Left kidney (tissue), 2 donors: ENCODE data around the gene SLCO4A1. TPM values are rescaled to one million over a fixed set of nuclear protein-coding genes. Genes with fewer than 3 reads are reported as not detected.

Experiments used
- DNase-seq: peaks from one replicate; pipeline ENCODE4 v3.0.0-alpha.2; 2013
- polyA plus RNA-seq: library from polyadenylated mRNA; unstranded; fragments of 120-200 nt; gene quantifications from one replicate; pipeline ENCODE4 v1.2.1, GENCODE V29; 2013; ENCODE audit not compliant: insufficient read length

SLCO4A1 gene
- polyA plus RNA-seq, 1 donor = 2.0 TPM

- no peak for DNase-seq
Observed at GRCh38 chr20:62606551-62607201, 35.6 kb upstream of the SLCO4A1 start.

- no peak for DNase-seq
Observed at GRCh38 chr20:62607366-62608217, 34.7 kb upstream of the SLCO4A1 start.

GRCh38 chr20:62608218-62608565 lies 34.1 kb upstream of the SLCO4A1 start:
- DNase-seq = no peak

GRCh38 chr20:62609279-62609720 lies 33.0 kb upstream of the SLCO4A1 start:
- no peak for DNase-seq

GRCh38 chr20:62609811-62610757 lies 32.2 kb upstream of the SLCO4A1 start:
- no peak for DNase-seq

GRCh38 chr20:62611012-62611411 lies 31.3 kb upstream of the SLCO4A1 start:
- DNase-seq = no peak

- no peak for DNase-seq
Observed at GRCh38 chr20:62611819-62612218, 30.5 kb upstream of the SLCO4A1 start.

GRCh38 chr20:62614085-62614960 lies 28.0 kb upstream of the SLCO4A1 start:
- DNase-seq = no peak

GRCh38 chr20:62614961-62615680 lies 27.2 kb upstream of the SLCO4A1 start:
- DNase-seq = no peak

- DNase-seq = no peak
Observed at GRCh38 chr20:62615750-62616251, 26.5 kb upstream of the SLCO4A1 start.

GRCh38 chr20:62616728-62617621 lies 25.3 kb upstream of the SLCO4A1 start:
- peak; percentile 64 for DNase-seq

- DNase-seq = no peak
Observed at GRCh38 chr20:62617711-62618483, 24.4 kb upstream of the SLCO4A1 start.

GRCh38 chr20:62618611-62619529 lies 23.4 kb upstream of the SLCO4A1 start:
- DNase-seq = no peak

GRCh38 chr20:62620625-62621024 lies 21.7 kb upstream of the SLCO4A1 start:
- DNase-seq = no peak

GRCh38 chr20:62621251-62622110 lies 20.8 kb upstream of the SLCO4A1 start:
- no peak for DNase-seq

GRCh38 chr20:62622178-62622876 lies 20.0 kb upstream of the SLCO4A1 start:
- no peak for DNase-seq
